Fibroblast of mammary gland (primary cell): ENCODE data around the gene PFN3.
A peak's percentile ranks its signal among the peaks of the same experiment; 100 is the strongest.

Source experiments
- DNase-seq: peaks from one replicate; pipeline ENCODE4 v3.0.0-alpha.2; 2010; ENCODE audit warnings: low read depth
- H3K4me3 ChIP-seq: 2 replicates; pipeline ENCODE4 v1.5.1; 2011; ENCODE audit warnings: low read depth, mild to moderate bottlenecking, low read length, moderate library complexity; ENCODE audit not compliant: control insufficient read depth
- CTCF ChIP-seq: conservative IDR thresholded peaks from 2 replicates; pipeline ENCODE4 v1.5.1; 2011; ENCODE audit warnings: low read depth, low read length, inconsistent platforms; ENCODE audit not compliant: control insufficient read depth, insufficient read depth

PFN3 gene

GRCh38 chr5:177355868-177356168 is 44.6 kb downstream of the PFN3 start:
- DNase-seq, result no peak
- no peak for TF ChIP-seq CTCF

GRCh38 chr5:177355162-177355867 is 45.1 kb downstream of the PFN3 start:
- no peak for DNase-seq

More at GRCh38 chr5:177355868-177356168, 44.6 kb downstream of the PFN3 start:
- H3K4me3 ChIP-seq, result no peak overlapping the region

GRCh38 chr5:177354711-177355110 is 45.8 kb downstream of the PFN3 start:
- TF ChIP-seq CTCF, result no peak
- no peak overlapping the region for H3K4me3 ChIP-seq
- DNase-seq, result no peak

More at GRCh38 chr5:177355162-177355867, 45.1 kb downstream of the PFN3 start:
- TF ChIP-seq CTCF, result no peak
- no peak overlapping the region for H3K4me3 ChIP-seq

GRCh38 chr5:177354256-177354655 is 46.2 kb downstream of the PFN3 start:
- no peak overlapping the region for H3K4me3 ChIP-seq
- no peak for DNase-seq
- TF ChIP-seq CTCF, result no peak

GRCh38 chr5:177353093-177353492 is 47.4 kb downstream of the PFN3 start:
- DNase-seq, result no peak
- no peak for TF ChIP-seq CTCF
- no peak overlapping the region for H3K4me3 ChIP-seq

- TF ChIP-seq CTCF, result no peak
- H3K4me3 ChIP-seq, result peak within 1 kb of the TSS; percentile 100
- peak; percentile 96 for DNase-seq
Observed at GRCh38 chr5:177351392-177352329, 48.8 kb downstream of the PFN3 start, which contains the start of gene LMAN2. Gene LMAN2, minus strand, starts transcription at chr5:177351668. Its CDS starts 21 bp downstream, at chr5:177351647.
